Measurements from ENCODE around the gene BCAS3.

DNA sequence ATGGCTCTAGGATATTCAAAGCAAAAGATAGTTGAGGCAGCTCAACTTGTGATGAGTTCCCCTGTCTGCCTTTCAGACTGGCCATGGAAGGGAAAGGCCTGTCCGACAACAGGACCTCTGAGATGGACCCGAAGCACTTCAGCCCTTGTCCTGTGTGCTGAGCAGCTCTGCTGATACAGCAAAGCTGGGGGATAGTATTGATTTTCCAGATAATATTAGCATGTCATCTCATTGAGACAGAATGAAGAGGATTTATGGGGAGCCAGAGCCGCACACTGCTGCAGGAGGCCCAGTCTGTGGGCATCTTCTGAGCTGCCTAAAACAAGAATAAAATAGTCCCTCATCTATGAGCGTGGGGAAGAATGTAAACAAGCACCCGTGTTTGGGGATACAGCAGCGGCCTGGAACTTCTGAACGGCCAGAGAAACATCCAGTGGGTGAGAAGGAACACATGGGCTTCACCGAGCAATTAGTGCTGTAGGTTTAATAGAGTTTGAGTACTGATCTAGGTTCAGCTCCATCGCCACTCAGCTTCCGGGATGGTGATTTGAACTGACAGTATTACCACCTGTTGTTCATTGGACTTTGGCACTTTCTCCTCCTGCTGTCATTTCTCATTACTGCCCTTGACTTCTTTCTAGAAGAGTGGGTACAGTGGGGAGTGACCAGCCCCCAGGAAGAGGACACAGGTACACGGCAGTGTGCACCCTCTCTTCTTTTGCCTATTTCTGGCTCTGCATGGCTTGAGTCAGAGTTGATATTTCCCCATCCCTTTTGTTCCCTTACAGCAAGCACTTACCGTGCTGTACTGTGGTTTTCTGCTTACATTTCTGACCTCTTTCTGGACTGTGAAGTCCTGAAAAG, 625.5 kb downstream of the BCAS3 start:
- TF ChIP-seq, protein P1, sequence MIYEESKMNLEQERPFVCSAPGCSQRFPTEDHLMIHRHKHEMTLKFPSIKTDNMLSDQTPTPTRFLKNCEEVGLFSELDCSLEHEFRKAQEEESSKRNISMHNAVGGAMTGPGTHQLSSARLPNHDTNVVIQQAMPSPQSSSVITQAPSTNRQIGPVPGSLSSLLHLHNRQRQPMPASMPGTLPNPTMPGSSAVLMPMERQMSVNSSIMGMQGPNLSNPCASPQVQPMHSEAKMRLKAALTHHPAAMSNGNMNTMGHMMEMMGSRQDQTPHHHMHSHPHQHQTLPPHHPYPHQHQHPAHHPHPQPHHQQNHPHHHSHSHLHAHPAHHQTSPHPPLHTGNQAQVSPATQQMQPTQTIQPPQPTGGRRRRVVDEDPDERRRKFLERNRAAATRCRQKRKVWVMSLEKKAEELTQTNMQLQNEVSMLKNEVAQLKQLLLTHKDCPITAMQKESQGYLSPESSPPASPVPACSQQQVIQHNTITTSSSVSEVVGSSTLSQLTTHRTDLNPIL (CRISPR knock-in tag; IDR thresholded peaks at IDR 0.05; ENCODE audit: low read depth) = no peak
- TF ChIP-seq RARB (CRISPR knock-in tag; IDR thresholded peaks at IDR 0.05) = no peak
- TF ChIP-seq, protein P2, sequence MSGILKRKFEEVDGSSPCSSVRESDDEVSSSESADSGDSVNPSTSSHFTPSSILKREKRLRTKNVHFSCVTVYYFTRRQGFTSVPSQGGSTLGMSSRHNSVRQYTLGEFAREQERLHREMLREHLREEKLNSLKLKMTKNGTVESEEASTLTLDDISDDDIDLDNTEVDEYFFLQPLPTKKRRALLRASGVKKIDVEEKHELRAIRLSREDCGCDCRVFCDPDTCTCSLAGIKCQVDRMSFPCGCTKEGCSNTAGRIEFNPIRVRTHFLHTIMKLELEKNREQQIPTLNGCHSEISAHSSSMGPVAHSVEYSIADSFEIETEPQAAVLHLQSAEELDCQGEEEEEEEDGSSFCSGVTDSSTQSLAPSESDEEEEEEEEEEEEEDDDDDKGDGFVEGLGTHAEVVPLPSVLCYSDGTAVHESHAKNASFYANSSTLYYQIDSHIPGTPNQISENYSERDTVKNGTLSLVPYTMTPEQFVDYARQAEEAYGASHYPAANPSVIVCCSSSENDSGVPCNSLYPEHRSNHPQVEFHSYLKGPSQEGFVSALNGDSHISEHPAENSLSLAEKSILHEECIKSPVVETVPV (CRISPR knock-in tag; IDR thresholded peaks at IDR 0.05) = no peak
- TF ChIP-seq, protein P3, sequence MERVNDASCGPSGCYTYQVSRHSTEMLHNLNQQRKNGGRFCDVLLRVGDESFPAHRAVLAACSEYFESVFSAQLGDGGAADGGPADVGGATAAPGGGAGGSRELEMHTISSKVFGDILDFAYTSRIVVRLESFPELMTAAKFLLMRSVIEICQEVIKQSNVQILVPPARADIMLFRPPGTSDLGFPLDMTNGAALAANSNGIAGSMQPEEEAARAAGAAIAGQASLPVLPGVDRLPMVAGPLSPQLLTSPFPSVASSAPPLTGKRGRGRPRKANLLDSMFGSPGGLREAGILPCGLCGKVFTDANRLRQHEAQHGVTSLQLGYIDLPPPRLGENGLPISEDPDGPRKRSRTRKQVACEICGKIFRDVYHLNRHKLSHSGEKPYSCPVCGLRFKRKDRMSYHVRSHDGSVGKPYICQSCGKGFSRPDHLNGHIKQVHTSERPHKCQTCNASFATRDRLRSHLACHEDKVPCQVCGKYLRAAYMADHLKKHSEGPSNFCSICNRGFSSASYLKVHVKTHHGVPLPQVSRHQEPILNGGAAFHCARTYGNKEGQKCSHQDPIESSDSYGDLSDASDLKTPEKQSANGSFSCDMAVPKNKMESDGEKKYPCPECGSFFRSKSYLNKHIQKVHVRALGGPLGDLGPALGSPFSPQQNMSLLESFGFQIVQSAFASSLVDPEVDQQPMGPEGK (CRISPR knock-in tag; IDR thresholded peaks at IDR 0.05; ENCODE audit: borderline replicate concordance) = no peak
- TF ChIP-seq ZNF8 (CRISPR knock-in tag; IDR thresholded peaks at IDR 0.05) = no peak
- no peak for TF ChIP-seq PPARA (CRISPR knock-in tag; IDR thresholded peaks at IDR 0.05; ENCODE audit: borderline replicate concordance)
- TF ChIP-seq ZFP30 (CRISPR knock-in tag; IDR thresholded peaks at IDR 0.05) = no peak
- TF ChIP-seq ARNTL (CRISPR knock-in tag; IDR thresholded peaks at IDR 0.05; ENCODE audit: borderline replicate concordance, low read depth) = no peak
